GM21576 (cell line): ENCODE results near the gene STK11IP.

Experiments
- ATAC-seq: cut with Tn5 transposase; IDR thresholded peaks from one replicate; pipeline ENCODE4 v1.9.1; 2021; ENCODE audit warnings: mild to moderate bottlenecking, moderate library complexity; ENCODE audit not compliant: unreplicated experiment

The STK11IP gene

GRCh38 chr2:219561179-219562048, 36.2 kb upstream of the STK11IP start:
- ATAC-seq: no peak

- no peak for ATAC-seq
Measured at GRCh38 chr2:219562049-219563020, 35.3 kb upstream of the STK11IP start.

- ATAC-seq: no peak
Measured at GRCh38 chr2:219563271-219563928, 34.3 kb upstream of the STK11IP start.

GRCh38 chr2:219565130-219566080, 32.3 kb upstream of the STK11IP start:
- no peak for ATAC-seq

GRCh38 chr2:219566640-219567039, 31.0 kb upstream of the STK11IP start:
- no peak for ATAC-seq

GRCh38 chr2:219567131-219567530, 30.5 kb upstream of the STK11IP start:
- no peak for ATAC-seq

- ATAC-seq: no peak
Measured at GRCh38 chr2:219567791-219568361, 29.8 kb upstream of the STK11IP start.

GRCh38 chr2:219569041-219569440, 28.6 kb upstream of the STK11IP start:
- ATAC-seq: no peak

- no peak for ATAC-seq
Measured at GRCh38 chr2:219569635-219570034, 28.0 kb upstream of the STK11IP start.

- ATAC-seq: no peak
Measured at GRCh38 chr2:219570194-219570923, 27.3 kb upstream of the STK11IP start.

- ATAC-seq: no peak
Measured at GRCh38 chr2:219570924-219571310, 26.7 kb upstream of the STK11IP start.

- ATAC-seq: no peak
Measured at GRCh38 chr2:219571311-219572236, 26.1 kb upstream of the STK11IP start, which contains the start of gene OBSL1. Gene OBSL1, minus strand, starts transcription at chr2:219571539. Its CDS starts 307 bp downstream, at chr2:219571232.

- ATAC-seq: no peak
Measured at GRCh38 chr2:219572237-219573001, 25.2 kb upstream of the STK11IP start, which contains the start of gene INHA. Gene INHA, plus strand, starts transcription at chr2:219572310. Its CDS starts 65 bp downstream, at chr2:219572375.

- no peak for ATAC-seq
Measured at GRCh38 chr2:219573166-219573565, 24.5 kb upstream of the STK11IP start.

GRCh38 chr2:219574484-219575311, 23.0 kb upstream of the STK11IP start:
- no peak for ATAC-seq
